Right renal cortex interstitium (tissue), 3 donors: ENCODE results near the gene NDUFB6. TPM values are rescaled to one million over a fixed set of nuclear protein-coding genes. Genes with fewer than 3 reads are reported as not detected.
"Not testable (repeated sequence)": the region's sequence is repeated elsewhere in the genome, so short reads cannot be mapped to it uniquely, and the experiment has no call there.

ENCODE experiments used
- DNase-seq, 3 donors: peaks; one replicate each; pipeline ENCODE4 v3.0.0-alpha.2; 2013; ENCODE audit warnings: low read depth in 3 of 3, low spot score in 2 of 3
- polyA plus RNA-seq, 3 donors: library from polyadenylated mRNA; unstranded; fragments of 120-200 nt; gene quantifications; one replicate each; pipeline ENCODE4 v1.2.1, GENCODE V29; 2013; ENCODE audit not compliant: insufficient read length in 3 of 3

NDUFB6 gene
- 10 to 100 TPM; 69.8 to 79.4 (median 75.0) TPM for polyA plus RNA-seq

GRCh38 chr9:32572900-32573523 is at the start of gene NDUFB6:
Gene NDUFB6, minus strand, starts transcription at chr9:32573159. Its CDS starts 99 bp downstream, at chr9:32573060.
- peak; percentile 81 to 92 (median 84) for DNase-seq

- no peak for DNase-seq
Observed at GRCh38 chr9:32618261-32618660, 45.3 kb upstream of the NDUFB6 start.

GRCh38 chr9:32606811-32607210 is 33.9 kb upstream of the NDUFB6 start:
- no peak for DNase-seq

GRCh38 chr9:32603914-32604852 is 31.2 kb upstream of the NDUFB6 start:
- no peak for DNase-seq

GRCh38 chr9:32599021-32599420 is 26.1 kb upstream of the NDUFB6 start:
- DNase-seq: not testable (repeated sequence)

GRCh38 chr9:32596936-32597335 is 24.0 kb upstream of the NDUFB6 start:
- no peak for DNase-seq

GRCh38 chr9:32596096-32596865 is 23.3 kb upstream of the NDUFB6 start:
- DNase-seq: no peak

- DNase-seq: no peak
Observed at GRCh38 chr9:32590898-32591297, 17.9 kb upstream of the NDUFB6 start.

- no peak for DNase-seq
Observed at GRCh38 chr9:32590476-32590875, 17.5 kb upstream of the NDUFB6 start.

- DNase-seq: peak in 1 of 3 donors; percentile 29
Observed at GRCh38 chr9:32589083-32589723, 16.2 kb upstream of the NDUFB6 start.

GRCh38 chr9:32587901-32588300 is 14.9 kb upstream of the NDUFB6 start:
- DNase-seq: no peak

GRCh38 chr9:32584784-32585183 is 11.8 kb upstream of the NDUFB6 start:
- DNase-seq: no peak

GRCh38 chr9:32581512-32582143 is 8.7 kb upstream of the NDUFB6 start:
- DNase-seq: peak in 1 of 3 donors; percentile 46

GRCh38 chr9:32580631-32581300 is 7.8 kb upstream of the NDUFB6 start:
- no peak for DNase-seq

- DNase-seq: peak in 1 of 3 donors; percentile 38
Observed at GRCh38 chr9:32579706-32580331, 6.9 kb upstream of the NDUFB6 start.

- no peak for DNase-seq
Observed at GRCh38 chr9:32578976-32579375, 6.0 kb upstream of the NDUFB6 start.

GRCh38 chr9:32577316-32577715 is 4.4 kb upstream of the NDUFB6 start:
- DNase-seq: no peak

GRCh38 chr9:32574858-32575257 is 1.9 kb upstream of the NDUFB6 start:
- no peak for DNase-seq

- DNase-seq: no peak
Observed at GRCh38 chr9:32573821-32574220, 862 bp upstream of the NDUFB6 start.
